Measurements from ENCODE around the gene WDR59.

Gene WDR59

GRCh38 chr16:74903901-74904678 is 80.8 kb downstream of the WDR59 start:
- DNase-seq = no peak
- no peak for TF ChIP-seq CTCF (IDR thresholded peaks at IDR 0.05; ENCODE audit: low read depth, low read length, missing control alignments)
- no peaks in the 10 kb centered on the region for H3K27me3 ChIP-seq (replicated peaks)
- H3K36me3 ChIP-seq (replicated peaks) = peaks cover 13% of the 10 kb centered on the region
- no peak overlapping the region for H3K4me3 ChIP-seq (ENCODE audit: low read depth, low read length)
- in situ Hi-C loops (cut with HindIII; ENCODE audit: low pct_ligation_motif_present, low sequenced_read_pairs) = no loop called here
- no peak overlapping the region for H3K27ac ChIP-seq

- no peak for DNase-seq
- Histone ChIP-seq H3K36me3 (replicated peaks) (peaks cover 11% of the 10 kb centered on the region), H3K27ac (no peak overlapping the region), H3K27me3 (replicated peaks) (no peaks in the 10 kb centered on the region), H3K4me3 (ENCODE audit: low read depth, low read length) (no peak overlapping the region)
- TF ChIP-seq CTCF (IDR thresholded peaks at IDR 0.05; ENCODE audit: low read depth, low read length, missing control alignments) = no peak
- in situ Hi-C loops (cut with HindIII; ENCODE audit: low pct_ligation_motif_present, low sequenced_read_pairs) = no loop called here
Measured at GRCh38 chr16:74903120-74903519, 81.8 kb downstream of the WDR59 start.

- Histone ChIP-seq H3K4me3 (ENCODE audit: low read depth, low read length) (no peak overlapping the region), H3K27me3 (replicated peaks) (no peaks in the 10 kb centered on the region), H3K36me3 (replicated peaks) (peaks cover 6% of the 10 kb centered on the region), H3K27ac (no peak overlapping the region)
- DNase-seq = no peak
- in situ Hi-C loops (cut with HindIII; ENCODE audit: low pct_ligation_motif_present, low sequenced_read_pairs) = no loop called here
- no peak for TF ChIP-seq CTCF (IDR thresholded peaks at IDR 0.05; ENCODE audit: low read depth, low read length, missing control alignments)
Measured at GRCh38 chr16:74902161-74902560, 82.8 kb downstream of the WDR59 start.

GRCh38 chr16:74901606-74902005 is 83.3 kb downstream of the WDR59 start:
- no peak for DNase-seq
- no peak overlapping the region for H3K4me3 ChIP-seq (ENCODE audit: low read depth, low read length)
- in situ Hi-C loops (cut with HindIII; ENCODE audit: low pct_ligation_motif_present, low sequenced_read_pairs) = no loop called here
- no peak overlapping the region for H3K27ac ChIP-seq
- H3K27me3 ChIP-seq (replicated peaks) = no peaks in the 10 kb centered on the region
- peaks cover 2% of the 10 kb centered on the region for H3K36me3 ChIP-seq (replicated peaks)
- no peak for TF ChIP-seq CTCF (IDR thresholded peaks at IDR 0.05; ENCODE audit: low read depth, low read length, missing control alignments)

GRCh38 chr16:74899816-74900215 is 85.1 kb downstream of the WDR59 start:
- Histone ChIP-seq H3K4me3 (ENCODE audit: low read depth, low read length) (no peak overlapping the region), H3K36me3 (replicated peaks) (no peaks in the 10 kb centered on the region), H3K27ac (no peak overlapping the region), H3K27me3 (replicated peaks) (no peaks in the 10 kb centered on the region)
- in situ Hi-C loops (cut with HindIII; ENCODE audit: low pct_ligation_motif_present, low sequenced_read_pairs) = no loop called here
- no peak for TF ChIP-seq CTCF (IDR thresholded peaks at IDR 0.05; ENCODE audit: low read depth, low read length, missing control alignments)
- DNase-seq = no peak

GRCh38 chr16:74898659-74899058 is 86.3 kb downstream of the WDR59 start:
- no peak overlapping the region for H3K27ac ChIP-seq
- H3K27me3 ChIP-seq (replicated peaks) = no peaks in the 10 kb centered on the region
- no peak for TF ChIP-seq CTCF (IDR thresholded peaks at IDR 0.05; ENCODE audit: low read depth, low read length, missing control alignments)
- H3K36me3 ChIP-seq (replicated peaks) = no peaks in the 10 kb centered on the region
- H3K4me3 ChIP-seq (ENCODE audit: low read depth, low read length) = no peak overlapping the region
- in situ Hi-C loops (cut with HindIII; ENCODE audit: low pct_ligation_motif_present, low sequenced_read_pairs) = no loop called here
- no peak for DNase-seq

Data from brain microvascular endothelial cell (primary cell).